Common myeloid progenitor, CD34-positive (primary cell): ENCODE data around the gene SPG21. TPM values are rescaled to one million over a fixed set of nuclear protein-coding genes. Genes with fewer than 3 reads are reported as not detected.

ENCODE experiments used
- CTCF ChIA-PET: fragments of 350-600 bp; sonication (Branson Sonifier 250); formaldehyde crosslinking; loops from one replicate; lab custom pipeline; 2021; ENCODE audit warnings: antibody characterized with exemption; lab: Charles Lee
- POLR2A ChIA-PET: fragments of 350-600 bp; sonication (Branson Sonifier 250); formaldehyde crosslinking; loops from one replicate; lab custom pipeline; 2021; ENCODE audit warnings: antibody characterized with exemption; lab: Charles Lee
- DNase-seq, 3 donors: peaks; one replicate each; pipeline versions ENCODE4 v3.0.0 to v3.0.0-alpha.2; 2013
- H3K27ac ChIP-seq, 2 experiments: 1 replicate in 1 of 2; 2 replicates in 1 of 2; pipeline ENCODE4 v1.7.0; 2013; ENCODE audit warnings: inconsistent platforms in 2 of 2, low read length in 2 of 2, mild to moderate bottlenecking in 2 of 2, low read depth in 1 of 2, moderate library complexity in 1 of 2; ENCODE audit not compliant: severe bottlenecking in 2 of 2, insufficient read depth in 1 of 2, poor library complexity in 1 of 2
- H3K27me3 ChIP-seq, 5 experiments: replicated peaks in 2 of 5; 1 replicate in 3 of 5; 2 replicates in 2 of 5; pipeline versions ENCODE4 v1.6.1 to v1.7.0; 2013; ENCODE audit warnings: low read length in 4 of 5, mild to moderate bottlenecking in 2 of 5, moderate library complexity in 2 of 5, inconsistent platforms in 1 of 5; ENCODE audit not compliant: insufficient read depth in 5 of 5, control insufficient read depth in 4 of 5
- H3K36me3 ChIP-seq, 4 experiments: 1 replicate in 2 of 4; 2 replicates in 2 of 4; pipeline versions ENCODE4 v1.6.1 to v1.7.0; 2013; ENCODE audit warnings: low read length in 3 of 4, control low read depth in 1 of 4, mild to moderate bottlenecking in 1 of 4; ENCODE audit not compliant: control insufficient read depth in 4 of 4, insufficient read depth in 4 of 4
- H3K4me1 ChIP-seq, 4 experiments: 1 replicate in 3 of 4; 2 replicates in 1 of 4; pipeline versions ENCODE4 v1.6.1 to v1.7.1; 2013; ENCODE audit warnings: low read length in 3 of 4, mild to moderate bottlenecking in 3 of 4, control low read depth in 1 of 4, inconsistent platforms in 1 of 4, moderate library complexity in 1 of 4; ENCODE audit not compliant: control insufficient read depth in 4 of 4, insufficient read depth in 4 of 4; ENCODE audit errors: control extremely low read depth in 1 of 4
- H3K4me3 ChIP-seq, 7 experiments: 1 replicate in 4 of 7; 2 replicates in 3 of 7; pipeline versions ENCODE4 v1.5.1 to v1.7.0; 2013; ENCODE audit warnings: mild to moderate bottlenecking in 7 of 7, low read length in 6 of 7, moderate library complexity in 6 of 7, inconsistent platforms in 2 of 7, low read depth in 2 of 7, control low read depth in 1 of 7; ENCODE audit not compliant: insufficient read depth in 4 of 7, control insufficient read depth in 1 of 7; ENCODE audit errors: extremely low read depth in 1 of 7
- H3K9me3 ChIP-seq, 5 experiments: 1 replicate in 4 of 5; 2 replicates in 1 of 5; pipeline versions ENCODE4 v1.6.1 to v1.7.1; 2013; ENCODE audit warnings: low read length in 4 of 5, mild to moderate bottlenecking in 2 of 5, inconsistent platforms in 1 of 5, low read depth in 1 of 5, moderate library complexity in 1 of 5; ENCODE audit not compliant: control insufficient read depth in 4 of 5, insufficient read depth in 2 of 5; ENCODE audit errors: control extremely low read depth in 1 of 5
- WGBS: methylation state at CpG from one replicate; pipeline ENCODE4 v1.1.5; 2013; ENCODE audit not compliant: insufficient coverage; 5-methylcytosine and 5-hydroxymethylcytosine counted together
- polyA plus RNA-seq: library from polyadenylated mRNA; unstranded; fragments of 120-200 nt; gene quantifications from one replicate; pipeline ENCODE4 v1.2.1, GENCODE V29; 2013

Gene SPG21, protein sequence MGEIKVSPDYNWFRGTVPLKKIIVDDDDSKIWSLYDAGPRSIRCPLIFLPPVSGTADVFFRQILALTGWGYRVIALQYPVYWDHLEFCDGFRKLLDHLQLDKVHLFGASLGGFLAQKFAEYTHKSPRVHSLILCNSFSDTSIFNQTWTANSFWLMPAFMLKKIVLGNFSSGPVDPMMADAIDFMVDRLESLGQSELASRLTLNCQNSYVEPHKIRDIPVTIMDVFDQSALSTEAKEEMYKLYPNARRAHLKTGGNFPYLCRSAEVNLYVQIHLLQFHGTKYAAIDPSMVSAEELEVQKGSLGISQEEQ
- 93.7 TPM for polyA plus RNA-seq

DNA sequence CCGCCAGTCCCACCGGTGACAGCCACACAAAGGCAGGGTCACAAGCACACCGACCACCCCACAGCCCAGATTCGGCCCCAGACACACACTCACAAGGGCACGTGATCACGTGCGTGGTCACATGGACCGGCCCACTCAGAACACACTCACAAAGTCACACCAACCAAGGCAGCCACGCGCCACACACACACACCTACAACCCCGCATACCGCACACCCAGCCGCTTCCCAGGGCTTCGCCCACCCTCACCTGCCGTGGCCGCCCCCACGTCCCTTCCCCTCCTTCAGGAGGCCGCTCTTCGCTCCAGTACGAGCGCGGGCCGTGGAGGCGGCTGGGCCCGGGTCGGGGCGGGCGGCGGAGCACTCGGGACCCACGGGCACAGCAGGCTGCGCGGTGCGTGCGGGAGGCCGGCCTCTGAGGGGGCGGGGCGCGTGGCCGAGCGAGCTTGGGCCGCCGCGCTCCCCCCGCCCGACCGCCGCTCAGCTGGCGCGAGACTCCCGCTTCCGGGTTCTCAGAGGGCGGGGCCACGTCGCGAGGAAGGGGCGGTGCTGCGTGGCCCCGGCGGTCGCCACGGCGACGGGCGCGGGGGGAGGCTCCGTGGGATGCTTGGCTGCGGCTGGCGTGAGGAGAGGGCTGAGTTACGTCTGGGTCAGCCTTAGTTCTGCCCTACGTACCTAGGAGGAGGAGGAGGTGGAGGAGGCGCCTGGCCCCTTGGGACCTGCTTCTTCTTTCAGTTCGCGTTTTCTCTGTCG lies at the start of gene SPG21:
SPG21 (minus strand) TSS at position 499 of the 752 bp plus-strand sequence. CDS start 6,345 bp downstream, outside the sequence.
- no peaks in the 10 kb centered on the region for H3K9me3 ChIP-seq
- peak within 1 kb of the TSS; percentile 63 to 95 (median 90) for H3K4me3 ChIP-seq
- peaks cover 0 to 9% (median 2%) of the 10 kb centered on the region in 4 experiments for H3K36me3 ChIP-seq
- ChIA-PET POLR2A (interaction anchor here (0.7 to 0.9 kb wide), 2 partner anchors 16 to 1792 kb away, joined by 3 read pairs; no protein-coding TSS in a partner anchor), CTCF (interaction anchor here (1.7 kb wide), 1 partner anchor 10 kb away, joined by 5 read pairs; no protein-coding TSS in a partner anchor)
- H3K27me3 ChIP-seq = no peaks in the 10 kb centered on the region
- under 1% methylated on average over 40 of the region's 75 CpGs for WGBS
- peak within 1 kb of the TSS; percentile 87 to 93 for H3K27ac ChIP-seq
- peaks cover 12 to 39% (median 27%) of the 10 kb centered on the region in 4 experiments for H3K4me1 ChIP-seq
- peak; percentile 91 to 95 (median 95) for DNase-seq

DNA sequence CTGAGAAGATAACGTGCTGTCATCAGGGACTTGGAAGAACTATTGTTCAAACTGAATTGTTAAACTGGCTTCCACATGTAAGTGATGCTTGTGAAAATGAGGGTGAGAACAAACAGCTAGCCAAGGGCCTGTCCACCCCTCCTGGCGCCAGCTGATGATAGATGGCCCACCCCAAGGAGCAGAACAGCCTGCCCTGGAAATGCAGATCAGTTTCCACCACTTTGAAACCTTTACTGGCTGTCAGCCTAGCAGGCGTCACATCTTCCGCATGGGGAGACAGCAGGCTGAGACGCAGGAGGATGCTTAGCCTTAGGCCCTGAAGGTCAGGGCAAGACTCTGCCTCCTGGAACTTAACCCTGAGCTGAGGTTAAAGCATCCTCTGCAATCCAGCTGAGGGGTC lies 49.1 kb upstream of the SPG21 start:
- no peaks in the 10 kb centered on the region for H3K9me3 ChIP-seq
- no peaks in the 10 kb centered on the region for H3K36me3 ChIP-seq
- DNase-seq = no peak
- no peaks in the 10 kb centered on the region for H3K27me3 ChIP-seq
- POLR2A ChIA-PET = interaction anchor here (0.6 kb wide), 1 partner anchor 14 kb away, joined by 4 read pairs; no protein-coding TSS in a partner anchor
- 100% methylated on average over 4 of the region's 5 CpGs for WGBS
- peaks cover 0 to 1% (median under 1%) of the 10 kb centered on the region in 4 experiments for H3K4me1 ChIP-seq
- CTCF ChIA-PET = interaction anchor here (1.1 to 1.7 kb wide), 5 partner anchors 12 to 62 kb away, joined by 3 to 6 read pairs (median 5); no protein-coding TSS in a partner anchor
- no peak overlapping the region for H3K4me3 ChIP-seq
- no peak overlapping the region for H3K27ac ChIP-seq

DNA sequence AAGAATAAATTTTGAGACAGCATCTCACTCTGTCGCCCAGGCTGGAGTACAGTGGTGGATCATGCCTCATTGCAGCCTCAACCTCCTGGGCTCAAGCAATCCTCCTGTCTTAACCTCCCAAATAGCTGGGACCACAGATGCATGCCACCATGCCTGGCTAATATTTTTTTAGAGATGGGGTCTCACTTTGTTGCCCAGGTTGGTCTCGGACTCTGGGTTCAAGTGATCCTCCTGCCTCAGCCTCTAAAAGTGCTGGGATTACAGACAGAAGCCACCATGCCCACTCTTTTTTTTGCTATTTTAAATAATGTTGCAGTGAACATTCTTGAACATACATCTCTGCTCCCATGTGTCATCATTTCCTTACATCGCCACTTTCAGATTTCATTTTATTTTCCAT lies 48.7 kb upstream of the SPG21 start:
- POLR2A ChIA-PET = no interaction called here
- no peaks in the 10 kb centered on the region for H3K36me3 ChIP-seq
- H3K27me3 ChIP-seq = no peaks in the 10 kb centered on the region
- CTCF ChIA-PET = interaction anchor here (1.1 to 1.7 kb wide), 5 partner anchors 13 to 63 kb away, joined by 3 to 6 read pairs (median 5); no protein-coding TSS in a partner anchor
- no peak overlapping the region for H3K27ac ChIP-seq
- DNase-seq = no peak
- WGBS = 92% methylated on average over 3 of the region's 3 CpGs
- H3K4me3 ChIP-seq = no peak overlapping the region
- H3K4me1 ChIP-seq = peaks cover 1 to 5% (median 3%) of the 10 kb centered on the region in 4 experiments
- H3K9me3 ChIP-seq = no peaks in the 10 kb centered on the region

DNA sequence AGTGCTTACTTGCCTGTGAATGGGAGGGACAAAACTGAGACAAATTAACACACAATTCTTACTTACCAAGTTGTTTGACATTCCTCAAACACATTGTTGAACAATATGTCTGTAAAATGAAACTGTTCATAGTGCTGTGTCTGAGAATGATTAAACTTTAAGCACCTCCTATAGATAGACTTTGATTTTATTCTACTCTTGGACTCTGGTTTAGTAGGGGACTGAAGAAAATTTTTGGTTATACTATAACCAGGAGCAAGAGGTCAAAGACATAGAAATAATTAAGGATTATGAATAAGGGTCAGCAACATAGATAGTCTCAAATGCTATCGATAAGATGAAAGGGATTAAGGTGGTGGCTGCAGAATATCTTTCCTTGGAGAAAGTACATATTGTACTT lies 47.6 kb upstream of the SPG21 start:
- ChIA-PET POLR2A (no interaction called here), CTCF (interaction anchor here (0.7 kb wide), 1 partner anchor 278 kb away, joined by 3 read pairs; no protein-coding TSS in a partner anchor)
- H3K4me3 ChIP-seq = no peak overlapping the region
- no peaks in the 10 kb centered on the region for H3K36me3 ChIP-seq
- no peak for DNase-seq
- peaks cover 0 to 1% (median 0%) of the 10 kb centered on the region in 5 experiments for H3K27me3 ChIP-seq
- peaks cover 2 to 12% (median 7%) of the 10 kb centered on the region in 4 experiments for H3K4me1 ChIP-seq
- H3K9me3 ChIP-seq = no peaks in the 10 kb centered on the region
- no peak overlapping the region for H3K27ac ChIP-seq
- WGBS = no CpG with 5 or more reads among the region's 1 CpG

DNA sequence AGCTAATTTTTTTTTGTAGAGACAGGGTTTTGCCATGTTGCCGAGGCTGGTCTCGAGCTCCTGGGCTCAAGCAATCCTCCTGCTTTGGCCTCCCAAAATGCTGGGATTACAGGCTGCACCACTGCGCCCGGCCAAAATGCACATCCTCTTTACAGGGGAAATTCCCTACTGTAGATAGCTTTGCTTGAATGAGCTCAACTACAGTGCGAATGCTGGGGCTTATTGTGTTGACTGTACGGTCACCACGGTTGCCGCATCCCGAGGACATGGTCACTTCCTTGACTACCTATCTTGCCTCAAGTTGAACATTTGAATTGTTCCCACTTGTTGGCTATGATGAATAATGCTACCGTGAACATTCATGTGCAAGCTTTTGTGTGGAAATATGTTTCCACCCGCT lies 45.0 kb upstream of the SPG21 start:
- H3K4me3 ChIP-seq = no peak overlapping the region
- CTCF ChIA-PET = interaction anchor here (0.7 to 4.0 kb wide), 12 partner anchors 8 to 348 kb away, joined by 3 to 31 read pairs (median 4); partner anchors contain the start of genes KBTBD13 and SLC51B
- H3K27me3 ChIP-seq = peaks cover 0 to 3% (median 0%) of the 10 kb centered on the region in 5 experiments
- no peaks in the 10 kb centered on the region for H3K9me3 ChIP-seq
- no peaks in the 10 kb centered on the region for H3K36me3 ChIP-seq
- H3K27ac ChIP-seq = no peak overlapping the region
- H3K4me1 ChIP-seq = peaks cover 2 to 14% (median 7%) of the 10 kb centered on the region in 4 experiments
- POLR2A ChIA-PET = no interaction called here
- WGBS = 98% methylated on average over 10 of the region's 11 CpGs
- DNase-seq = no peak

DNA sequence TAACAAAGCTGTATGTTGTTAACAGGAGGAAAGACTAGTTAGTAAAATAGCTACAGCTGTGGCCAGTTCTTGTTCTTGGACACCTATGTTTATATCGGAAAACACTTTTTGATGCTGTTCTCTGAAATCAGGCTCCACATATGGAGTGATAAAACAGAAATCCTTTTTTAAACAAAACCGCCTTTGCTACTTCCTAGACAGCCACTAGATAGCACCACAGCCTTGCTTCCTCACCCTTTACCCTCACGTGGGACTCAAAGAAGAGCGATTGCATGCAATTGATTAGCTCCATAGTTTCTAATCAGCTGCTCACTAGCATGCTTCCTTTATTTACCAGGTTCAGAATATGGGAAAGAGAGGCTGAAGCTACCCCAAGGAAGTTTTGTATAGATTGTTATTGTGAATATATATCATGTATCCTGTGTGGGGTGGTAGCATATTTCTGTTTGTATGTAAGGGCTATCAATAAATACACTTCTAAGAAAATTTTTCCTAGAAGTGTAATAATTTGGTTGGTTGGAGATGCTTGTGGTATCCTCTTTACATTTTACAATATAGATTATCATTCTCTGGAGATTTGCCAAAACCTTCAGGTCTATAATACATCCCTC lies 44.0 kb upstream of the SPG21 start:
- H3K4me3 ChIP-seq = peak overlapping the region in 1 of 7 experiments; percentile 50
- H3K27ac ChIP-seq = no peak overlapping the region
- H3K4me1 ChIP-seq = peaks cover 2 to 16% (median 9%) of the 10 kb centered on the region in 4 experiments
- WGBS = 0% methylated on average over 3 of the region's 4 CpGs
- DNase-seq = peak; percentile 53 to 58 (median 56)
- CTCF ChIA-PET = interaction anchor here (0.7 to 4.0 kb wide), 17 partner anchors 9 to 265 kb away, joined by 3 to 31 read pairs (median 4); partner anchors contain the start of genes KBTBD13 and SLC51B
- POLR2A ChIA-PET = interaction anchor here (0.5 kb wide), 1 partner anchor 31 kb away, joined by 3 read pairs; no protein-coding TSS in a partner anchor
- H3K27me3 ChIP-seq = peaks cover 0 to 3% (median 0%) of the 10 kb centered on the region in 5 experiments
- H3K36me3 ChIP-seq = no peaks in the 10 kb centered on the region
- H3K9me3 ChIP-seq = no peaks in the 10 kb centered on the region
